Activated CD8-positive, alpha-beta memory T cell treated with anti-CD3 and anti-CD28 coated beads for 4 hours (primary cell): ENCODE data around the gene PRMT7.

Experiments used
- DNase-seq, 2 donors: peaks; one replicate each; pipeline ENCODE4 v3.0.0-alpha.2; 2020; ENCODE audit warnings: low read depth in 2 of 2

PRMT7 gene

GRCh38 chr16:68346892-68347480, 36.2 kb downstream of the PRMT7 start:
- no peak for DNase-seq

- DNase-seq: no peak
Observed at GRCh38 chr16:68347605-68348004, 36.8 kb downstream of the PRMT7 start.

- no peak for DNase-seq
Observed at GRCh38 chr16:68348639-68349445, 38.0 kb downstream of the PRMT7 start.

- DNase-seq: no peak
Observed at GRCh38 chr16:68349838-68350410, 39.1 kb downstream of the PRMT7 start.

- no peak for DNase-seq
Observed at GRCh38 chr16:68350813-68351350, 40.1 kb downstream of the PRMT7 start.

- DNase-seq: no peak
Observed at GRCh38 chr16:68351463-68351862, 40.6 kb downstream of the PRMT7 start.

GRCh38 chr16:68351991-68352431, 41.2 kb downstream of the PRMT7 start:
- DNase-seq: no peak

- DNase-seq: no peak
Observed at GRCh38 chr16:68353366-68353765, 42.5 kb downstream of the PRMT7 start.

- DNase-seq: no peak
Observed at GRCh38 chr16:68354816-68355215, 44.0 kb downstream of the PRMT7 start.

- no peak for DNase-seq
Observed at GRCh38 chr16:68355447-68356248, 44.8 kb downstream of the PRMT7 start.

- DNase-seq: peak; percentile 23 to 35
Observed at GRCh38 chr16:68356249-68356918, 45.6 kb downstream of the PRMT7 start.

- no peak for DNase-seq
Observed at GRCh38 chr16:68356919-68357286, 46.1 kb downstream of the PRMT7 start.

- no peak for DNase-seq
Observed at GRCh38 chr16:68357521-68357922, 46.7 kb downstream of the PRMT7 start.

GRCh38 chr16:68357923-68358322, 47.1 kb downstream of the PRMT7 start:
- no peak for DNase-seq

GRCh38 chr16:68358951-68359350, 48.1 kb downstream of the PRMT7 start:
- no peak for DNase-seq

GRCh38 chr16:68359398-68360191, 48.8 kb downstream of the PRMT7 start:
- no peak for DNase-seq

- DNase-seq: no peak
Observed at GRCh38 chr16:68360547-68360946, 49.7 kb downstream of the PRMT7 start.

- DNase-seq: no peak
Observed at GRCh38 chr16:68360956-68361355, 50.1 kb downstream of the PRMT7 start.

GRCh38 chr16:68361485-68361884, 50.7 kb downstream of the PRMT7 start:
- no peak for DNase-seq

GRCh38 chr16:68362262-68362913, 51.6 kb downstream of the PRMT7 start:
- no peak for DNase-seq
